ENCODE results near the gene HEPN1. TPM values are rescaled to one million over a fixed set of nuclear protein-coding genes. Genes with fewer than 3 reads are reported as not detected.

Gene HEPN1
- total RNA-seq, 1 donor from 2014 or later: not detected

DNA sequence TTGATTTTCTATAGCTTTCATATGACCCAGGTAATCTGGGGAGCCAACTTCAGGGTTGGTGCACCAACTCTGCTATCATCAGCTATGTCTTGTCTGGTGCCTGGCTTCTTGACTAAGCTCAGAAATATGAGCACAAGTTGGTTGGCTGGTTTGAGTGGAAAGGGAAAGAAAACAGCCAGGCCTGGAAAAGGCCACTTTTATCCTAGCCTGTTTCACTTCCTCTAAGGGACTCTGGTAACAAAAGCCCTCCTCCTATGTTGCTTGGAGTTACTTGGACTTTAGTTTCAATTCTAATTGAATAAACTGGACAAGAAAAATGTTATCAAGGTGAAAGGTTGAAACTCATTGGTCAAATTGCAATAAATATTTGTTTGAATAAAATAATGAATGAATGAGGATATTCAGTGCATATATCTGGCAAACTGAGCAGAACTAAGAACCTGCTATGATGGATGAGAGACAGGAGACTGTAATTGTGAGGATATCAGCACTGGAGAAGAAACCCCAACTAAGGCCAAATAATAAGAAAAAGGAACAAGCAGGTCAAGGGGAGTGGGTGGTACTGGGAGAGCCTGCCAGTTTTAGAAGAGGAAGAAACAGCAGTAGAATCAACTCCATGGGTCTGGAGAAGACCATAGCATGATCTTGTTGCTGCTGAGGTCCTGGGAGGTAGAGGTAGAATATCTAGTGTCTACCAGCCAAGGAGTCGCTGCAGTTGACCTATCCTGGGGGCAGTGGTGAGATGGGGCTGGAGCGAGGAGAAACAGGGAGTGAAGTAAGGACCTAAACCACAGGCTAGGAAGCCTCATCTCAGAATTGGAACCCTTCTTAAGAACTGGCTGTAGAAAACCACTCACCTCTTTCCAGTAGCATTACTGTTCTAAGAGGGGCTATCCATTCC lies 29.6 kb upstream of the HEPN1 start:
- H3K36me3 Mint-ChIP-seq (ENCODE audit: low read depth): no peaks in the 10 kb centered on the region
- H3K27me3 Mint-ChIP-seq (ENCODE audit: insufficient read depth): peaks cover 14% of the 10 kb centered on the region
- H3K4me3 Mint-ChIP-seq: no peak overlapping the region
- no peak overlapping the region for H3K27ac Mint-ChIP-seq
- no peak for DNase-seq (ENCODE audit: low spot score)
- intact Hi-C loops (cut with micrococcal nuclease): no loop called here
- no peaks in the 10 kb centered on the region for H3K9me3 Mint-ChIP-seq
- H3K4me1 Mint-ChIP-seq (ENCODE audit: low read depth): no peaks in the 10 kb centered on the region

DNA sequence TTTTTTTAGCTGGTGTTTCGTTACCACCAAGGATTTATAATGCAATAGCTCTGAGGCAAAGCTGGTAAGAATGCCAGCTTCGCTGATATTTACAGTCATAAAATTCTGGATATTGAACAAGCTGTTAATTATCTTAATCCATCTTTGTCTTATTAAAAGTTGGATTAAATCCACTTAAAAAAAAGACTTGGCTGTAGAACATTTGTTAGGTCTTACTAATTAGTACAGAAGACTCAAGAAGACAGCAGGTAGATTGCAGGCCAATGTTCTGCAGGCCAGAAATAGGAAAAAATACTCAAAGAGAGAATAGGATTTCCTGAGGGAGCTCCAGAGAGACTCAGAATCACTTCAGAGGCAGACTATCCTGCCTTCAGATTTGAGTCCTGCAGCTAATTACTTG lies 28.9 kb upstream of the HEPN1 start:
- intact Hi-C loops (cut with micrococcal nuclease): no loop called here
- Mint-ChIP-seq H3K27ac (no peak overlapping the region), H3K27me3 (ENCODE audit: insufficient read depth) (peaks cover 16% of the 10 kb centered on the region), H3K36me3 (ENCODE audit: low read depth) (no peaks in the 10 kb centered on the region), H3K4me3 (no peak overlapping the region), H3K9me3 (no peaks in the 10 kb centered on the region), H3K4me1 (ENCODE audit: low read depth) (no peaks in the 10 kb centered on the region)
- no peak for DNase-seq (ENCODE audit: low spot score)

DNA sequence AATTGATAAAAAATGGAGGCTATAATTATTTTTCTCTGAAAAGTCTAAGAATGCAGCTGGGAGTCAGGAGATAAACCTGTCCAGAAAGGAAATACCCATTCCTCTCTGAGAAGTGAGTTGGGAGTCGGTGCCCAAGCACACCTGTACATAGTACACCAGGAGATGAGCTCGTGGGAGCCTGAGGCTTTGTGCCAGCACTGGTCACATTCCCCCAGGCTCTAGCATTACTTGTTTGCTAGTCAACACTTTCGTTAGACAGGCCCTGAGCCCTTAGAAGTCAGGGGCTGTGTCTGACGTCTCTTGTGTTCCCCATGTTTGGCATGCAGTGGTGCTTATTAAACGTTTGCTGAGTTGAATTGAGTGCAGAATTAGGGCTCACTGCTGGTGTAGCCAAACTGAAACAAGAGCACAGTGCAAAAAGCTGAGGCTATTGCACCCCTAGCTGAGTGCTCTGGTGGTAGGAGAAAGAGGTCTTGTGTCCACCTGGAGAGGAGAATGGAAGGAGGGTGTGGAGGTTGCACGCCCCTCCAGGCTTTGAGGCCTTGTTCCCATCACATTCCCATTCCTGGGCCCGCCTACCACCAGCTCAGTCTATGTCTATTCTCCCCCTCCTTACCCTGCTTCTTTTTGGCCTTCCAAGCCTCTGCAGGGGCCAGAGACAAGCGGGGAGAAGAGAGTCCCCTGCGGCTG lies 28.2 kb upstream of the HEPN1 start:
- Mint-ChIP-seq H3K4me1 (ENCODE audit: low read depth) (no peaks in the 10 kb centered on the region), H3K9me3 (no peaks in the 10 kb centered on the region), H3K36me3 (ENCODE audit: low read depth) (no peaks in the 10 kb centered on the region), H3K27me3 (ENCODE audit: insufficient read depth) (peaks cover 13% of the 10 kb centered on the region), H3K4me3 (no peak overlapping the region), H3K27ac (no peak overlapping the region)
- DNase-seq (ENCODE audit: low spot score): no peak
- intact Hi-C loops (cut with micrococcal nuclease): no loop called here

DNA sequence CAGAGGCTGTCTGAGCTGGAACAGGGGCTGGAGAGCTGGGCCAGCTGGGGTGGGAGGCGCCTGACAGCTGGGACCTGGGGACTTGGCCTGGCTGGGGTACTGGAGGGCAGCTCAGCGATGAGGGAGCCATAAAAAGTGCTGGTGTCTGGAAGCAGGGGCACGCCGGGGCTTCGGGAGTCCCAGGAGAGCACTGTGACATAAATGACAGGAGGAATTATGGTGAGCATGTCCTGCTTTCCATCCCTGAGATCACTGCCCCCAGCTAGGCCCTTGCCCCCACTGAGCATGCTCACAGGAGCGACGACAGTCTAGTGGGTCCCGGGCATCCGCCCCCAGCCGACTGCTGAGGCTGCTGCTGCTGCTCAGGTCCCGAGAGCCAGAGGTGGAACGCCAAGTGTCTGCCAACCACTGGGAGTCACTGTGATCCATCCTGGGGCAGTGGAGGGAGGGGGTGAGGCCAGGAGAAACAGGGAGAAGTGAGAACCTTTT lies 27.6 kb upstream of the HEPN1 start:
- no peaks in the 10 kb centered on the region for H3K4me1 Mint-ChIP-seq (ENCODE audit: low read depth)
- no peaks in the 10 kb centered on the region for H3K36me3 Mint-ChIP-seq (ENCODE audit: low read depth)
- no peak for DNase-seq (ENCODE audit: low spot score)
- no peaks in the 10 kb centered on the region for H3K9me3 Mint-ChIP-seq
- H3K27ac Mint-ChIP-seq: no peak overlapping the region
- intact Hi-C loops (cut with micrococcal nuclease): no loop called here
- H3K27me3 Mint-ChIP-seq (ENCODE audit: insufficient read depth): peaks cover 13% of the 10 kb centered on the region
- no peak overlapping the region for H3K4me3 Mint-ChIP-seq

DNA sequence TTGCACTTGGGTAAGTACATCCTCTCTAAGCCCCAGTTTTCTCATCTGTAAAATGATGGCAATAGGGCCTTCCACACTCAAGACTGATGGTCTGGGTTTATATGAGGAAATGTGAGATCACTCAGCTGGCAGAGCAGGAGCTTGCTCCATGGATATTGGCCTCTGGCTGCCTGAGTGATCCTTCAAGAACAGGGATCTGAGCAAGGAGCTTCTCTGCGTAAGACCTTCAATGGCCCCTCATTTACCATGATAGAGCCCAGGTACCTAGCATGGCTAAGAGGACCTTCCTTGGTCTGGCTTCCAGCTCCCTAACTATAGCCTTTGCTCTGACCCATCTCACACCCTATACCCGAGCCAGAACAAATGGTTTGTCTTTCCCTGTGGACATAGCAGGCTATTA lies 26.9 kb upstream of the HEPN1 start:
- intact Hi-C loops (cut with micrococcal nuclease): no loop called here
- Mint-ChIP-seq H3K27ac (no peak overlapping the region), H3K27me3 (ENCODE audit: insufficient read depth) (peaks cover 13% of the 10 kb centered on the region), H3K36me3 (ENCODE audit: low read depth) (no peaks in the 10 kb centered on the region), H3K4me3 (no peak overlapping the region), H3K9me3 (no peaks in the 10 kb centered on the region), H3K4me1 (ENCODE audit: low read depth) (no peaks in the 10 kb centered on the region)
- no peak for DNase-seq (ENCODE audit: low spot score)

DNA sequence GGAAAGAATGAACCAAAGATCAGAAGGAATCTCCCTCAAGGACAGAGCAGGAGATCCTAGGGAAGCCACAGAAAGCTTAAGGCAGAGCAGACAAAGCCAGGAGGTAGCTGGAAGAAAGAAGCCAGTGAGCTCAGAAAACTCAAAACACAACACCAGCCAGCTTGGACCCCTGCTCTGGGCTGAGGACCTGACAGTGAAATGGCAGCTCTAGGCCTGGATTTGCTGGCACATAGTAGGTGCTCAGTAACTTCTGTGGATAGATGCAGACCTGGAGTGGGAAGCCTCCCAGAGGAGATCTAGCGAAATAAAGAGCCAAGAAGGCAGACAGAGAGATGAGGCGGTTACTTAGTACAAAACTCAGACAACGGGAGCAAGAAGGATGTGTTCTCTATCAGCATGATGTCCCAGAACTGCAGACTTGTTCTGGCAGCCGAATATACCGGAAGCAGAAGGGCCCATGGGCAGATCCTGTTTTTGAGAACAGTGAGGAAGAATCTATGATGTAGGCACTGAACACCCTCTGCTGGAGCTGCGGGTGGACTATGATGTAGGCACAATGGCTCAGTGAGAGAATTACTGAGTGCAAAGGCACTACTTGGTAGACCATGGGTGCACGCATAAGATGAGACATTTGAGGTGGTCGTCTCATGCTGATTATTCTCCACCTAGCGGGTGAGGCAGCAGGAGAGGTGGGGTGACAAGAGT lies 26.1 kb upstream of the HEPN1 start:
- intact Hi-C loops (cut with micrococcal nuclease): no loop called here
- Mint-ChIP-seq H3K4me3 (no peak overlapping the region), H3K36me3 (ENCODE audit: low read depth) (no peaks in the 10 kb centered on the region), H3K9me3 (no peaks in the 10 kb centered on the region), H3K27ac (no peak overlapping the region), H3K4me1 (ENCODE audit: low read depth) (peaks cover 4% of the 10 kb centered on the region), H3K27me3 (ENCODE audit: insufficient read depth) (peaks cover 13% of the 10 kb centered on the region)
- no peak for DNase-seq (ENCODE audit: low spot score)

DNA sequence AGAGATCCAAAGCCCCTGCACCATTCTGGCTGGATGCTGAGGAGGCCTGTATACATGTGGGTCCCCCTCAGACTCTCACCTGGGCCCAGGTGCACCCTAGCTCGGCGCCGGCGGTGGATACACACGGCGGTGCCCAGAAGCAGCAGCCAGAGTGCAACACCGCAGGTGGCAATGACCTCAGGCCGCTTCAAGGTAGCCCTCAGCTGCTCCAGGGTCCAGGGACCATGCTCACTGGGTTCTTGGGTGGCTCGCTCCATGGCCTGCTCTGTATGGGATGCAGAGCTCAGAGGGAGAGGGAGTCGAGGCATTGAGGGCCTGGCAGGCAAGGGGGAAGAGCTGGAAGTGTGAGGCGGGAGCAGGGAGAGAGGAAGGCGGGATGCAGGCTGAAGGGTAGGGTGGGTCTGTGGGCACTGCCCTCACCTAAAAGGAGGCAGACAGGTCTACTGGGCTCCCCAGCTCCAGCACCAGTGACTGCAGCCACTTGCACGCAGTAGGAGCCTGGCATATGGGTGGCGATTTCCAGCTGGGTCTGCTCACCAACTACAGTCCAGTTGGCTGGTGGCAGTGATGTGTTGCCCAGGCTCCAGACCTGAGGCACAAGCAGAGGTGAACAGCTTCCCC lies 25.2 kb upstream of the HEPN1 start:
- H3K36me3 Mint-ChIP-seq (ENCODE audit: low read depth): no peaks in the 10 kb centered on the region
- no peaks in the 10 kb centered on the region for H3K9me3 Mint-ChIP-seq
- peaks cover 16% of the 10 kb centered on the region for H3K27me3 Mint-ChIP-seq (ENCODE audit: insufficient read depth)
- no peak overlapping the region for H3K4me3 Mint-ChIP-seq
- DNase-seq (ENCODE audit: low spot score): no peak
- no peak overlapping the region for H3K27ac Mint-ChIP-seq
- intact Hi-C loops (cut with micrococcal nuclease): no loop called here
- peaks cover 4% of the 10 kb centered on the region for H3K4me1 Mint-ChIP-seq (ENCODE audit: low read depth)

DNA sequence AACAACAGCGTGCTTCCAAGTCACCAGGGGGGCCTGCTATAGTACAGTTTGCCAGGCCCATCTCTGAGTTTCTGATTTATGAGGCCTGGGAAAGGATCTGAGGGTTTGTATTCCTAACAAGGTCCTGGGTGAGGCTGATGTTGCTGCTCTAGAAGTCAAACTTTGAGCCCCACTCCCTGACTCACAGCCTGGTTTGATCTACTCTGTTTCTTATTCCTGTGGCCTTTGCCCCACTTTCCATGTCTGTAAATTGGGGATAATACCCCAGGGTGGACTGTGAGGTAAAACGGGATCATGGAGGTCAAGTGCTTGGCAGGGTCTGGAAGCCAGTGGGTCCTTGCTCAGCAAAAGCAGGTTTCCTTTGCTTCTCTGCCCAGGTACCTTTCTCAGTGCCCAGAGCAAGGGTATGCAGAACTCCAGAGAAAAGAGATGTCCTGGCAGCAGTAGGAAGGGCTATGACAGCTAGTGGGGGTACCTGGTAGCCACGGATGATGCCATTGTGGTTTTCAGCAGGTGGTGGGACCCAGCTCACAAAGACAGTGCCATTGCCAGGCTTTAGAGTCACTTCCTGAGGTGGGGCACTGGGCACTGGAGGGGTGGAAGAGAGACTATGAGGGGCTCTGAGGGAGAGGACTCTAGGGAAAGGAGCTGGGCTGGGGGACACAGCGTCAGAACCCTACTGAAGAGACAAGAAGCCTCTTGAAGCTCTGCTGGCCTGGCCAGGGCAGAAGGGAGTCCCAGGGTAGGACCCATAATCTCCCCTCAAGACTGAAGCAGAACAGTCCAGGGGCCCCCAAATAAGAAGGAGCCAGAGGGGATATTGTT lies 24.2 kb upstream of the HEPN1 start:
- intact Hi-C loops (cut with micrococcal nuclease): no loop called here
- H3K36me3 Mint-ChIP-seq (ENCODE audit: low read depth): no peaks in the 10 kb centered on the region
- peaks cover 4% of the 10 kb centered on the region for H3K4me1 Mint-ChIP-seq (ENCODE audit: low read depth)
- H3K27me3 Mint-ChIP-seq (ENCODE audit: insufficient read depth): peaks cover 18% of the 10 kb centered on the region
- H3K27ac Mint-ChIP-seq: no peak overlapping the region
- no peaks in the 10 kb centered on the region for H3K9me3 Mint-ChIP-seq
- no peak overlapping the region for H3K4me3 Mint-ChIP-seq
- no peak for DNase-seq (ENCODE audit: low spot score)

DNA sequence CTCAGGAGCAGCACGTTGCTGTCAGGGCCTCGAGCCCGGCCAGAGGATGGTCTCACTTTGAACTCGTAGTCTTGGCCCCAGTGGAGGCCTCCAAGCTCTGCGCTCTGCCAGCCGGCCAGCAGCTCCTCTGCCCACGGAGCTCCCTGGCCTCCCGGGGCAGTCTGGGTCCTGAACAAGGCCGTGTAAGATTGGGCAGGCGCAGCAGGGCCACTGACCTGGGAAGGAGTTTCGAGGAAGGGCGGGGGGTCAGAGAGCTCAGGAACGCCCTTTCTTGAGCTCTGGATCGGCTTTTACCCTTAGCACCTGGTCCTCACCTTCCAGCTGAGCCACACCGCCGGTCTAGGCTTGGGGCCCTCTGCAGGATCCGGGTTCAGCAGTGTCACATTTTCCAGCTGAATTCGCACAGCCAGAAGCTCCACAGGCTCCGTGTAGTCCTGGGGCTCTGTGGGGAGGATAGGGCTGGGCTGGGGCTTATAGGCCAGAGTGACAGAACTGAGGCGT lies 23.5 kb upstream of the HEPN1 start:
- no peaks in the 10 kb centered on the region for H3K9me3 Mint-ChIP-seq
- intact Hi-C loops (cut with micrococcal nuclease): no loop called here
- H3K4me3 Mint-ChIP-seq: no peak overlapping the region
- H3K27me3 Mint-ChIP-seq (ENCODE audit: insufficient read depth): peaks cover 16% of the 10 kb centered on the region
- peaks cover 4% of the 10 kb centered on the region for H3K4me1 Mint-ChIP-seq (ENCODE audit: low read depth)
- H3K36me3 Mint-ChIP-seq (ENCODE audit: low read depth): no peaks in the 10 kb centered on the region
- no peak overlapping the region for H3K27ac Mint-ChIP-seq
- no peak for DNase-seq (ENCODE audit: low spot score)

DNA sequence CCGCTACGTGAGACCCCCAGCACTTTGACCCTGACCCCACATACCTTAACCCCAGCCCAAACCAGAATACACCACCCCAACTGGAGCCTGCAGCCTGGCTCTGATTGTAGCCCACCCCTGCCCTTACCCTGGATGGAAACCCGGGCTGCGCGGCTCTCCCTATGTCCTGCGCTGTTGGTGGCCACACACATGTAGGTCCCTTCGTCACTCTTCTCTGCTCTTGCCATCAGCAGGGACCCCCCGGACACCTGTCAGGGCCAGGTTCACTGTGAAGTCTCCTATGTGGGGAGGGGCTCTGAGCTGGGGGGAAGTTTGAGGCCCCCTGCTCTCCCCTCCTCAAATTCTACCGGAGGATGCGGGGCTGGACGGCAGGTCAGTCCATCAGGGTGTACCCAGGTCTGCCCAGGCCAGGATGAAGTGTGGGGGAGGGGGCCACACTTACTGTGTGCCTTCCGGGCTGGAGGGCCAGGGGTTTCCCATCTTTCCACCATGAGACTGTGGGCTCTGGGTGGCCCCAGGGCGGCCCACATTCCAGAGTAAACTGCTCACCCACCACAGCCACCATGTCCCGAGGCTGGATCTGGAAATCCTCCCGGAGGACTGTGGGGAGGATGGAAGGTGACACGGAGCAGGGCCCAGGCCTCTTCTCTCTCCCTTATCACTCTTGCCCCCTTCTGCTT lies 22.8 kb upstream of the HEPN1 start:
- no peak overlapping the region for H3K27ac Mint-ChIP-seq
- intact Hi-C loops (cut with micrococcal nuclease): no loop called here
- peaks cover 4% of the 10 kb centered on the region for H3K4me1 Mint-ChIP-seq (ENCODE audit: low read depth)
- peaks cover 12% of the 10 kb centered on the region for H3K27me3 Mint-ChIP-seq (ENCODE audit: insufficient read depth)
- no peaks in the 10 kb centered on the region for H3K9me3 Mint-ChIP-seq
- H3K4me3 Mint-ChIP-seq: no peak overlapping the region
- H3K36me3 Mint-ChIP-seq (ENCODE audit: low read depth): no peaks in the 10 kb centered on the region
- DNase-seq (ENCODE audit: low spot score): no peak

DNA sequence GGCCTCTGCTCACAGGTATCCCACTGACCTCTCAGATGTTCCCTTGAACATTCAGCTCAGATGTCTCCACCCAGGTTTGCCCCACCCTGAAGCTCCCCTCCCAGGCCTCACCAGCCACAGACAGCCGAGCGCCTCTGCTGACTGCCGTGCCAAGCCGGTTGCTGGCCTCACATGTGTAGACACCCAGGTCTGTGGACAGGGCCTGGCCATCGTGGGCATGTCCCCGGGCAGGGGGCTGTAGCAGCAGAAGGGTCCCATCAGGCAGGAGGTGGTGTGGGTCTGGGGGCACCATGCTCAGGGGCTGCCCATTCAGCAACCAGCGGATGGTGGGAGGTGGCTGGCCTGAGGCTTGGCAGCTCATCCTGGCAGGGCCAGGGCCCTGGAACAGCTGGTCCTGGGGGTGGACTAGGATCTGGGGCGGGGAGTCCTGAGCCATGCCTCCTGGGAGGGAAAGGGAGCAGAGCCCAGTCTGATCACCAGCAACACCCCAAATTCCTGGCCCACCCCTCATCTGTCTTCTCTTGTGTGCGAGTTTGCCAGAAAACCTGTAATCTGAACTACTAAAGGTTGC lies 22.1 kb upstream of the HEPN1 start:
- intact Hi-C loops (cut with micrococcal nuclease): no loop called here
- no peak overlapping the region for H3K4me3 Mint-ChIP-seq
- no peaks in the 10 kb centered on the region for H3K9me3 Mint-ChIP-seq
- H3K27ac Mint-ChIP-seq: no peak overlapping the region
- H3K4me1 Mint-ChIP-seq (ENCODE audit: low read depth): peaks cover 4% of the 10 kb centered on the region
- H3K36me3 Mint-ChIP-seq (ENCODE audit: low read depth): no peaks in the 10 kb centered on the region
- H3K27me3 Mint-ChIP-seq (ENCODE audit: insufficient read depth): peaks cover 19% of the 10 kb centered on the region
- DNase-seq (ENCODE audit: low spot score): no peak
